HG03457 (cell line): Measurements from ENCODE around the gene KCNQ1OT1.

Experiments
- ATAC-seq: cut with Tn5 transposase; IDR thresholded peaks from one replicate; pipeline ENCODE4 v1.9.1; 2021; ENCODE audit warnings: moderate number of reproducible peaks; ENCODE audit not compliant: unreplicated experiment

KCNQ1OT1 gene

GRCh38 chr11:2737866-2738265 lies 38.1 kb upstream of the KCNQ1OT1 start:
- no peak for ATAC-seq

- no peak for ATAC-seq
Measured at GRCh38 chr11:2737226-2737590, 37.4 kb upstream of the KCNQ1OT1 start.

GRCh38 chr11:2736577-2737225 lies 36.9 kb upstream of the KCNQ1OT1 start:
- no peak for ATAC-seq

GRCh38 chr11:2735053-2735589 lies 35.3 kb upstream of the KCNQ1OT1 start:
- no peak for ATAC-seq

GRCh38 chr11:2734181-2735052 lies 34.6 kb upstream of the KCNQ1OT1 start:
- no peak for ATAC-seq

- ATAC-seq, result no peak
Measured at GRCh38 chr11:2732940-2733628, 33.3 kb upstream of the KCNQ1OT1 start.

- no peak for ATAC-seq
Measured at GRCh38 chr11:2732261-2732939, 32.6 kb upstream of the KCNQ1OT1 start.

- no peak for ATAC-seq
Measured at GRCh38 chr11:2731130-2732125, 31.6 kb upstream of the KCNQ1OT1 start.

GRCh38 chr11:2730272-2731129 lies 30.7 kb upstream of the KCNQ1OT1 start:
- ATAC-seq, result no peak

GRCh38 chr11:2729841-2730240 lies 30.0 kb upstream of the KCNQ1OT1 start:
- ATAC-seq, result no peak

- no peak for ATAC-seq
Measured at GRCh38 chr11:2728663-2729332, 29.0 kb upstream of the KCNQ1OT1 start.

- ATAC-seq, result no peak
Measured at GRCh38 chr11:2728128-2728662, 28.4 kb upstream of the KCNQ1OT1 start.

GRCh38 chr11:2726964-2727363 lies 27.2 kb upstream of the KCNQ1OT1 start:
- no peak for ATAC-seq

- ATAC-seq, result no peak
Measured at GRCh38 chr11:2725368-2726300, 25.8 kb upstream of the KCNQ1OT1 start.

- no peak for ATAC-seq
Measured at GRCh38 chr11:2724653-2725367, 25.0 kb upstream of the KCNQ1OT1 start.

GRCh38 chr11:2724104-2724503 lies 24.3 kb upstream of the KCNQ1OT1 start:
- no peak for ATAC-seq
